Activated CD8-positive, alpha-beta memory T cell treated with anti-CD3 and anti-CD28 coated beads, Interleukin-2, amount 50 U/mL, for 1 hour (primary cell): ENCODE data around the gene SLC6A16.
"Not testable (repeated sequence)": the region's sequence is repeated elsewhere in the genome, so short reads cannot be mapped to it uniquely, and the experiment has no call there.

ENCODE experiments used
- DNase-seq: peaks from one replicate; pipeline ENCODE4 v3.0.0-alpha.2; 2020; ENCODE audit errors: extremely low read depth

Gene SLC6A16

DNA sequence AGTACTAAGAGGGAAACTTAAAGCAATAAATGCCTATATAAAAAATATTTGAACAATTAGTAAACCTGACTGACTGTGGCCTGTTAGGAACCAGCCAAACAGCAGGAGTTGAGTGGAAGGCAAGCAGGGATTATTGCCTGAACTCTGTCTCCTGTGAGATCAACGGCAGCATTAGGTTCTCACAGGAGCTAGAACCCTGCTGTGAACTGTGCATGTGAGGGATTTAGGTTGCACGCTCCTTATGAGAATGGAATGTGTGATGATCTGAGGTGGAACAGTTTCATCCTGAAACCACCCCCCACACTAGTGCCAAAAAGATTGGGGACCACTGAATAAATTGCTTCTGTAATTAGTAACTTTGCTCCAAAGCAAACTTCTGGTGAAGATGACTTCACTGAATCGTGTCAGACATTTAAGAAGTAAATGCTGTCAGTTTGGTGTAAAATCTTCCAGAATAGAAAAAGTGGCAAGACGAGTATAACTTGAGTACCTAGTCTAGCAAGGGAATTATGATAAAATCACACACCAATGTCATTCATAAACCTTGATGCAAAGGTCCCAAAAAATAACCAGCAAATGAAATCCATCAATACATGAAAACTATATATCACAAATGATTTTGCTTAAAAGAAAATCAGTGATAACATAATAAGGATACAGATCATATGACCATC lies 53.8 kb downstream of the SLC6A16 start:
- DNase-seq = no peak

DNA sequence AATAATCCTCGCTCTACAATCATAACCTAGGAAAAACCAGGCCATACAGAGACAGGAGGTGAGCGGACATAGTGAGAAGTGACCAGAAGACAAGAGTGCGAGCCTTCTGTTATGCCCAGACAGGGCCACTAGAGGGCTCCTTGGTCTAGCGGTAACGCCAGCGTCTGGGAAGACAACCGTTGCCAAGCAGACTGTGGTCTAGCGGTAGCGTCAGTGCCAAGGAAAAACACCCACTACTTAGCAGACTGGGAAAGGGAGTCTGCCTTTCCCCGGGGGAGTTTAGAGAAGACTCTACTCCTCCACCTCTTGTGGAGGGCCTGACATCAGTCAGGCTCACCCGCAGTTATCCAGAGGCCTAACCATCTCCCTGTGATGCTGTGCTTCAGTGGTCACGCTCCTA lies 58.6 kb downstream of the SLC6A16 start:
- not testable (repeated sequence) for DNase-seq

DNA sequence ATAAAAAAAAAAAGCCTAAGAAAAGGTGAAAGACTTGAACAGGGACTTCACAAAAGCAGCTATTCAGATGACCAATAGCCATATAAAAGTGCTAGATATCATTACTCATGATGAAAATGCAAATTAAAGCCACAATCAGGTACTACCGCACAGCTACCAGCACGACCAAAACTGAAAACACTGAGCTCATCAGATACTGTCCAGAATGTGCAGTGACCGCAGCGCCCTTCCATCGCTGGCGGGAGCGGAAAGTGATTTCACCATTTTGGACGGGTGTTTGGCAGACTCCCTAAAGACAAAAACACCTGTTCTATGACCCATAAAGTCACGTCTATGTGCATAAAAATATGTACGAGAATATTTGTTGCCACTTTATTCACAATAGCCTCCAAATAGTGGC lies 60.7 kb downstream of the SLC6A16 start:
- no peak for DNase-seq

DNA sequence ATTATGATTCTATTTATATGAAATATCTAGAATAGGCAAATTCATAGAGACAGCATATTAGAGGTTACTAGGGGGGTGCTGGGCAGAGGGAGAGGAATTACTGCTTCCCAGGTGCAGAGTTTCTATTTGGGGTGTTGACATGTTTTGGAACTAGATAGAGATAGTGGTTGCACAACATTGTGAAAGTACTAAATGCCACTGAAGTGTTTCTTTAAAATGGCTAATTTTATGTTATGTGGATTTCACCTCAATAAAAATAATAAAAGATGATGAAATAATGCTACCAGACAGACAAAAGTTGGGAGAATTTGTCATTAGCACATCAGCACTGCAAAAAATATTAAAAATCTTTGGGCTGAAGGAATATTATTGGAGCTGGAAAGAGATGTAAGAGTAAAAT lies 63.4 kb downstream of the SLC6A16 start:
- DNase-seq = no peak

DNA sequence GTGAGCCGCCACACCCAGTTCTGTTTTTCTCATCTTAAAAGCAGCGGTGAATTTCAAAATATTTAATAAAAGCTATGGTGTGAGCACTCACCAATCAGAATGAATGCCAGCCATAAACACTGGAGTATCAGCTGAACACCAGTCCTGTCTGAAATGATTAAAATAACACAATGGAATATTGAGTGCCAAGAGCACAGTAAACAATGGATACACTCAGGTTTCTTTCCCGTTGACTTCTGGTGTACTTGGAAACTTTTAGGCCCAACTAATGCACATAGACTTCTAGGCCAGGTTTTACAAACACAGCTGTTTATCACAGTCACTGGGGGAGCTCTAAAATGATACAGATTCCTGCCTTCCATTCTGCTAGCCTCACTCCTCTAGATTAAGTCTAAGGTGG lies 68.3 kb downstream of the SLC6A16 start:
- DNase-seq = no peak

DNA sequence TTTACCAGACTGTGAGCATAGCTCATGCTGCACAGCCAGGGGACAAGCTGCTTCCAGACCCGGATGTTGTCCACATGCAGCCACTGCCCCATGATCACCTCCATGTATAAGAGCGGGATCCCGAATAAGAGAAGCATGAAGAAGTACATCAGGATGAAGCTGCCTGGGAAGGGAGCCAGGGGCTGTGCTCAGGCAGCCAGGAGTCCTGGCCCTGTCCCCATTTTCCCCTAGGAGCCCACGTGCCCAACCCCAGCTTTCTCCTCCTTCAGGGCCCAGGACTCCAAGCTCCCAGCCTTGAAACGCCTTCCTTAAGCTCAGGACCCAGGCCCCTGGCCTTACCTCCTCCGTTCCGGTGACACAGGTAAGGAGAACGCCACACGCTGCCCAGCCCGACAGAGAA lies 69.3 kb downstream of the SLC6A16 start:
- no peak for DNase-seq

DNA sequence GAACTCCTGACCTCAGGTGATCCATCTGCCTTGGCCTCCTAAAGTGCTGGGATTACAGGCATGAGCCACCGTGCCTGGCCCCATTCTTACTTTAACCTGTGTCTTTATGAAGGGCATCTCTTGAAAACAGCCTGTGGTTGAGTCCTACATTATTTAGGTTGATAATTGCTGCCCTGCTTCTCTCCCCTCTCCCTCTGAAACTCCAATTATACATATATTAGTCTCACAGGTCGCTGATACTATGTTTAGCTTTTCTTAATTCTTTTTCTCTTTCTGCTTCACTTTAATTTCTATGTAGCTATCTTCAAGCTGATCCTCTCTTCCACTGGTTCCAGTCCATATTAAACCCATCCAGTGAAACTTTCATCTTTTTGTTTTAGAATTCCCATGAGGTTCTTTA lies 75.1 kb downstream of the SLC6A16 start:
- DNase-seq = no peak

DNA sequence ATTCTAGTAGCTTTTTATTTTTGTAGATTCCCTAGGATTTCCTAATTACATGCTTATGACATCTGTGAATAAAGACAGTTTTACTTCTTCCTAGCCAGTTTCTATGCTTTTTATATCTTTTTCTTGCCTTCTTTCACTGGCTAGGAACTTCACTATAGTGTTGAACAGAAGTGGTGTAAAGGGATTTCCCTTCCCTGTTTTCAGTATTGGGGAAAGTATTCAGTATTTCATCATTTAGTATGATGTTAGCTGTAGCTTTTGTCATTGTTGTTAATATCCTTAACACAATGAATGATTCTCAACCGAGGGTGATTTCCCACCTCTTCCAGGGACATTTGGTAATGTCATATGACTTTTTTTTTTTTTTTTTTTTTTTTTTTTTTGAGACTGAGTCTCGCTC lies 77.3 kb downstream of the SLC6A16 start:
- no peak for DNase-seq

DNA sequence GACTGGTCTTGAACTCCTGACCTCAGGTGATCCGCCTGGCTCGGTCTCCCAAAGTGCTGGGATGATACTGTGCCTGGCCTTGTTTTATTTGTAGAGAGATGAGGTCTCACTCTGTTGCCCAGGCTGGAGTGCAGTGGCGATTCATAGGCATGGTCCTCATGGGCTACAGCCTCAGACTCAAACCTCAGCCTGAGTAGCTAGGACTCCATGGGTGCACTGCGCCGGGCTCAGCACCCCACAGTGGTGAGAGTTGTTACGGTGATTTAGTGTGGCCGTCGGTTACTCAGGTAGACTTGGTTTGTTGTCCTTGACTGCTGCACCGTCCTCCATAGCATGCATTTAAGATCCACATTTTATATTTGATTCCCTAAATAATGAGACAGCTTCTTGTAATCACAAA lies 80.7 kb downstream of the SLC6A16 start:
- no peak for DNase-seq

DNA sequence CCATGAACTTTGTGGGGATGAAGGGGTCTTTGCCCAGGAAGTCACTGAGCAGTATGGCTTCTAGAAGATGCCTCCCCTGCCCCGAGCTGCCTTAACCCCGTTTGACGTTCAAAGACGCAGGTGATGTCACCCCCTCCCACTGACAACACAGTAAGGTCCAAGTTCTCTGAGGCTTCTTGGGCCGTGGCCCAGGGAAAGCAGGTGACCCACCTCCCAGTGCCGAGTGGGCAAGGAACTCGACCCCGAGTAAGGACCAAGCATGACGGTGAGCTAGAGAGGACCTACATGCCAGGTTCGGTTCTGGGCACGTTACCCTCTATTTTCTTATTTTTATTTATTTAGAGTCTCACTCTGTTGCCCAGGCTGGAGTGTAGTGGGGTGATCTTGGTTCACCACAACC lies 81.3 kb downstream of the SLC6A16 start:
- no peak for DNase-seq

DNA sequence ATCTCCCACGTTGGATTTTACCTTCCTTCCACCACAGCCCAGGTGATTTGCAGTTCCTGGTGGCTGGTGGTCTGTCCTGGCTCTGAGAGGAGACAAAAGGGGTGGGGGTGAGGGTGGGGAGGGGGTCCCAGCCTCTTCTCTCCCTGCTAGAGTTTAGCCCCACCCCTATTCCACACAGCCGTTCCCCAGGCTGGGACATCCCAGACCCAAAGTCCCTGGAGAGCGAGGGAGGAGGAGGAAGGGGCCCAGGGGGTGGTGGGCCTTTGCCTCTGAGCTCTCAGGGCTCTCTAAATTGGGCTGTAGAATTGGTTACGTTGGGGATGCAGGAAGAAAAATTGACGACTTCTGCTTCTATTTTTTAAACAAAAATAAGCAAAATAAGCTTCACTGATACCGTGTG lies 81.9 kb downstream of the SLC6A16 start:
- DNase-seq = no peak

DNA sequence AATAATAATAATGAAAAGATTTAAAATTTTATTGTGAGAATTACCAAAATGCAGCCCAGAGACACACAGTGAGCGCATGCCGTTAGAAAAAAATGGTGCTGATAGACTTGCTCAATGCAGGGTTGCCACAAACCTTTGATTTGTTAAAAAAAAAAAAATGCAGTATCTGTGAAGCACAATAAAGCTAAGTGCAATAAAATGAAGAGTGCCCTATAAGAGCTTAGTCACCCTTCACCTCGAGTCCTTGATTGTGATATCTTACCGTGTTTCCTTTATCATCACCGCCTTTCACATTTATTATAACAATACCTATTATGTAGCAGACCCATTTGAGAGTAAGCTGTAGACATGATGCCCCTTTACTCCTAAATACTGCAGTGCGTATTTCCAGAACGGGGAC lies 83.2 kb downstream of the SLC6A16 start:
- no peak for DNase-seq
